Left lung (tissue), 10 donors: ENCODE data around the gene ROM1. TPM values are rescaled to one million over a fixed set of nuclear protein-coding genes. Genes with fewer than 3 reads are reported as not detected.
A peak's percentile ranks its signal among the peaks of the same experiment; 100 is the strongest.
"Not testable (repeated sequence)": the region's sequence is repeated elsewhere in the genome, so short reads cannot be mapped to it uniquely, and the experiment has no call there.

Source experiments
- ATAC-seq: fragments of 200-7000 bp; cut with Tn5 transposase; one replicate; pipeline ENCODE4 v1.9.1; 2020; ENCODE audit warnings: moderate library complexity
- DNase-seq, 4 donors: peaks; one replicate each; pipeline ENCODE4 v3.0.0-alpha.2; 2013 to 2020
- H3K27ac ChIP-seq, 2 donors: fragments of 200-600 bp; sonication (generic) in 1 of 2; one replicate each; pipeline versions ENCODE4 v1.5.0 to v1.8.0; 2020 to 2021
- H3K27me3 ChIP-seq, 2 donors: fragments of 200-600 bp; sonication (generic) in 1 of 2; one replicate each; pipeline versions ENCODE4 v1.5.0 to v1.8.0; 2020 to 2021
- H3K36me3 ChIP-seq, 2 donors: fragments of 200-600 bp; sonication (generic) in 1 of 2; one replicate each; pipeline versions ENCODE4 v1.5.0 to v1.8.0; 2020 to 2021
- H3K4me1 ChIP-seq, 2 donors: fragments of 200-600 bp; one replicate each; pipeline ENCODE4 v1.8.0; 2021
- H3K4me3 ChIP-seq, 2 donors: fragments of 200-600 bp; sonication (generic) in 1 of 2; one replicate each; pipeline versions ENCODE4 v1.5.0 to v1.8.0; 2020 to 2021; ENCODE audit warnings: mild to moderate bottlenecking in 1 of 2
- H3K9me3 ChIP-seq, 2 donors: fragments of 200-600 bp; sonication (generic) in 1 of 2; one replicate each; pipeline versions ENCODE4 v1.5.0 to v1.8.0; 2020 to 2021
- intact Hi-C, 2 donors: fragments of 100-400 bp; cut with DNase I; formaldehyde crosslinking; loops; one replicate each; pipeline versions ENCODE4 v1.11.2 to v1.14.2; 2022
- polyA plus RNA-seq, 6 donors: library from polyadenylated mRNA; unstranded; fragments of 120-200 nt; gene quantifications; one replicate each; pipeline ENCODE4 v1.2.1, GENCODE V29; 2013; ENCODE audit not compliant: insufficient read length in 6 of 6
- total RNA-seq, 2 donors: library from RNA; stranded (reverse); fragmentation: NEBNext Ultra II Directional; extraction: Animal tissue kit (Norgen Biotek cat#: 25700); gene quantifications; one replicate each; pipeline ENCODE4 v1.2.1, GENCODE V29; 2021
- TF ChIP-seq, protein P1 (sequence below), 2 donors: fragments of 200-600 bp; sonication (generic) in 1 of 2; IDR thresholded peaks; one replicate each; pipeline versions ENCODE4 v1.5.0 to v1.8.0; 2021; ENCODE audit warnings: antibody characterized with exemption in 2 of 2
- donor health status: DM: no; HTN: yes; CAD: no.
- donor health status: DM: no; HTN: no; CAD: no.

The ROM1 gene
- total and polyA plus RNA-seq, 8 donors, result 3.4 to 6.5 (median 5.5) TPM

DNA sequence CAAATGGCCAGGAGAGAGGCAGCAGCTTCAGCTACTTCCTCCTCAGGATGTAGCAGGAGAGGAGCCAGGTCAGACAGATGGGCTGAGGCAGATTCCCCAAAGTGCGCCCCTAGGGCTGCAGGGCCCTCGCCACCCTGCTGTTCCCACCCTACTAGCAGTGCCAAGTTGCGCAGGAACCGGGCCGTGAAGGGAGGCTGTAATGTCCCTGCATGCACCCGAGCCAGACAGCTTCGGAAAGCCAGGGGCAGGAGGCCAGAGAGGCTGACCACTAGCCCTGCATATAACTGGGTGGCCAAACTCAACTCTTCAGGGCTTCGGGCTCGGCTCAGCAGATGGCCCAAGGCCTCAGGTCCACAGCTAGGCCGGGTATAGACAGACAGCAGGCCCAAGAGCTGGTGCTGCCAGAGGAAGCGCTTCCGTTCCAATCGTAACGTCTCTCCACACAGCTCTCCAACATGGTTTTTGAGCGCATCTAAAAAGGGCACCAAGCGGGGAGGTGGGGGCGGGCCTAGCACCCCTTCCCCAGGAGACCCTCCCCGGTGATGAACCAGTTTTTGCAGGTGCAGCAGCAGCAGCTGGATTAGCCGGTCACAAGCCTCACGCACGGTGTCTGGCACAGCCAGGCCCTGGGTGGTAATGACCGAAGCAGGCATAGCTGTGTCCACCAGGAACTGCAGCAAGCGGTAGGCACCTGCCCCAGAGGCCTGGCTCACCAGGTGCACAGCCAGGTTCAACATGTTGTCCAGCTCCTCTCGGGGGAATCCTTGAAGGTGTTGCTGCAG, 35.3 kb downstream of the ROM1 start:
- intact Hi-C loops, result no loop called here
- H3K36me3 ChIP-seq, result peaks cover 0 to 35% of the 10 kb centered on the region in 2 donors
- H3K9me3 ChIP-seq, result no peaks in the 10 kb centered on the region
- no peak overlapping the region for H3K4me3 ChIP-seq
- TF ChIP-seq, protein P1, sequence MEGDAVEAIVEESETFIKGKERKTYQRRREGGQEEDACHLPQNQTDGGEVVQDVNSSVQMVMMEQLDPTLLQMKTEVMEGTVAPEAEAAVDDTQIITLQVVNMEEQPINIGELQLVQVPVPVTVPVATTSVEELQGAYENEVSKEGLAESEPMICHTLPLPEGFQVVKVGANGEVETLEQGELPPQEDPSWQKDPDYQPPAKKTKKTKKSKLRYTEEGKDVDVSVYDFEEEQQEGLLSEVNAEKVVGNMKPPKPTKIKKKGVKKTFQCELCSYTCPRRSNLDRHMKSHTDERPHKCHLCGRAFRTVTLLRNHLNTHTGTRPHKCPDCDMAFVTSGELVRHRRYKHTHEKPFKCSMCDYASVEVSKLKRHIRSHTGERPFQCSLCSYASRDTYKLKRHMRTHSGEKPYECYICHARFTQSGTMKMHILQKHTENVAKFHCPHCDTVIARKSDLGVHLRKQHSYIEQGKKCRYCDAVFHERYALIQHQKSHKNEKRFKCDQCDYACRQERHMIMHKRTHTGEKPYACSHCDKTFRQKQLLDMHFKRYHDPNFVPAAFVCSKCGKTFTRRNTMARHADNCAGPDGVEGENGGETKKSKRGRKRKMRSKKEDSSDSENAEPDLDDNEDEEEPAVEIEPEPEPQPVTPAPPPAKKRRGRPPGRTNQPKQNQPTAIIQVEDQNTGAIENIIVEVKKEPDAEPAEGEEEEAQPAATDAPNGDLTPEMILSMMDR (IDR thresholded peaks at IDR 0.05), result no peak
- no peak overlapping the region for H3K27ac ChIP-seq
- DNase-seq, result no peak
- ATAC-seq, result no peak
- no peaks in the 10 kb centered on the region for H3K27me3 ChIP-seq
- H3K4me1 ChIP-seq, result peaks cover 20 to 46% of the 10 kb centered on the region in 2 donors

DNA sequence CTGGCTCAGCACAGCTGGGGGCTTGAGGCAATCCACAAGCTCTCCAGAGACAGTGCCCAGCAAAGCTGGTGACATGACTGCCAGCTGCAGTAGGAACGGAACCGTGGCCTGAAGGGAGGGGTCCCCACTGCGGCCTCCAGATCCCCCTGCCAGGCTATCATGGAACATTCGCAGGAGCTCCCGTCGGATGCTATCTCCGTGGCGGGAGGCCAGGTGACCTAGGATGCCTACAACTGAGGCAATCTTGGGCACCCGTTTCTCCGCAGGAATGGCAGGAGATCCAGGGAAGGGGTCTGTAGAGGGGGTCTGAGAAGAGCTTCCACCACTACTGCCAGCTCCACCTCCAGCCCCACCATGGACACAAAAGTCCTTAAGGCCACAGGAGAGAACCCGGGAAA, 35.9 kb downstream of the ROM1 start:
- H3K27me3 ChIP-seq, result no peaks in the 10 kb centered on the region
- DNase-seq, result no peak

DNA sequence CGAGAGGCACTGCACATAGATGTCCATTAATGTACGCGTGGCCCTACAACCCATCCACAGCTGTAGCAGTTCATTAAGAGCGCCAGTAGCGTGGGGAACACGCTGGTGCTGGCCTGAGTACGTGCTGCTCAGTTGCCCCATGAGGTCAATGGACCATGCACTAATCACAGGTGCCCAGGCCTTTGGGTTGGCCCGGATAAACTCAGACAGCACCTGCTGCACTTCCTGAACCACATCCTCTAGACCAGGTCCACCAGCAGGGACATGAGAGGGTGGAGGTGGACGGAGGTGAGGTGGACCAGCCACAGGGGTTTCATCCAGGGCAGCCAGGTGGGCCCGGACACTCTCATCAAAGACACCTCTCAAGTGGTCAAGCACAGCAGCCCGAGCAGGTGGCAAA, 36.4 kb downstream of the ROM1 start:
- Histone ChIP-seq H3K9me3 (no peaks in the 10 kb centered on the region), H3K36me3 (peaks cover 0 to 33% of the 10 kb centered on the region in 2 donors), H3K27ac (no peak overlapping the region), H3K4me1 (peaks cover 20 to 43% of the 10 kb centered on the region in 2 donors), H3K27me3 (no peaks in the 10 kb centered on the region), H3K4me3 (no peak overlapping the region)
- ATAC-seq (no peak), DNase-seq (no peak)
- TF ChIP-seq, protein P1 (IDR thresholded peaks at IDR 0.05), result no peak
- intact Hi-C loops, result no loop called here

More for the DNA sequence above, 35.9 kb downstream of the ROM1 start:
- intact Hi-C loops, result no loop called here
- ATAC-seq, result no peak
- Histone ChIP-seq H3K4me1 (peaks cover 20 to 46% of the 10 kb centered on the region in 2 donors), H3K9me3 (no peaks in the 10 kb centered on the region), H3K36me3 (peaks cover 0 to 33% of the 10 kb centered on the region in 2 donors), H3K4me3 (no peak overlapping the region), H3K27ac (no peak overlapping the region)
- TF ChIP-seq, protein P1 (IDR thresholded peaks at IDR 0.05), result no peak

DNA sequence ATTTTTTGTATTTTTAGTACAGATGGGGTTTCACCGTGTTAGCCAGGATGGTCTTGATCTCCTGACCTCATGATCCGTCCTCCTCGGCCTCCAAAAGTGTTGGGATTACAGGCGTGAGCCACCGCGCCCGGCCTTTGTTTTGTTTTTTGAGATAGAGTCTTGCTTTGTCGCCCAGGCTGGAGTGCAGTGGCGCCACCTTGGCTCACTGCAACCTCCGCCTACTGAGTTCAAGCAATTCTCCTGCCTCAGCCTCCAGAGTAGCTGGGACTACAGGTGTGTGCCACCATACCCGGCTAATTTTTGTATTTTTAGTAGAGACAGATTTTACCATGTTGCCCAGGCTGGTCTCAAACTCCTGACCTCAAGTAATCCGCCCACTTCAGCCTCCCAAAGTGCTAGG, 37.2 kb downstream of the ROM1 start:
- H3K9me3 ChIP-seq, H3K27ac ChIP-seq, H3K4me3 ChIP-seq, ATAC-seq, intact Hi-C loops, H3K27me3 ChIP-seq: not testable (repeated sequence)
- Histone ChIP-seq H3K36me3 (peaks cover 0 to 33% of the 10 kb centered on the region in 2 donors), H3K4me1 (peaks cover 17 to 35% of the 10 kb centered on the region in 2 donors)
- peak in 1 of 4 donors; percentile 36 for DNase-seq

DNA sequence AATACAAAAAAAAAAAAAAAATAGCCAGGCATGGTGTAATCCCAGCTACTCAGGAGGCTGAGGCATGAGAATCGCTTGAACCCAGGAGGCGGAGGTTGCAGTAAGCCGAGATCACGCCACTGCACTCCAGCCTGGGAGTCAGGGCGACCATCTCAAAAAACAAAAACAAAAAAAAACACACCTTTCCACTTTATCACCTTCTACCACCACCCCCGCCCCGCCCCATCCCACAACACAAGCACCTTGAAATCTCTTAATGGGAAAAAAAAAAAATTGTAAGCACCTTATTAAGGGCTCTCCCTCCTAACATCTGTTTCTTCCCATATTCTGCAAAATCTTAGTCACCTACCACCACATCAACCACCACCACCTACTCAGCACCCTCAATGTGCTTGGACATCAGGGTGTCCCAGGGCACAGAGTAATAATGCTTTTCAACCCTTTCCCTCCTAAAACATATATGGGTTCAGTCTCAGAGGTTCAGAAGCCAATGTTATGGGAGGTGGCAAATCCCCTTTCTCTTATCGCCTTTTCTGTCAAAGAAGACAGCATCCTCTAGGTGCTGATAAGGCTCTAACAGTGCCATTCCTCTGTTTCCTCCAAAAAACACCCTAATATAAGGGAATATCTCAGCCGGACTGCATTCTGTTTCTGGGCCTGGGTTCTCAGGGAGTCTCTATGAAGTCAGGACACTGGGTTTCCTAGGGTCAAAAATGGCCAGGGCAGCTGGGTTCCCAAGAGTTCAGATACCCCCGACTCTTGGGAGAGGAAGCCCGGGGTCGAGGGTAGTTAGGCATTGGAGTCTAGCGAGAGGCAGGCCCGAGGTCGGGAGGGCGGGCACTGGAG, 39.3 kb downstream of the ROM1 start:
- Histone ChIP-seq H3K27ac (peak overlapping the region; percentile 90 to 96), H3K27me3 (no peaks in the 10 kb centered on the region), H3K9me3 (no peaks in the 10 kb centered on the region), H3K36me3 (peaks cover 0 to 32% of the 10 kb centered on the region in 2 donors), H3K4me3 (peak overlapping the region; percentile 80 to 84), H3K4me1 (peaks cover 5 to 20% of the 10 kb centered on the region in 2 donors)
- intact Hi-C loops, result no loop called here
- peak; percentile 14 for ATAC-seq
- no peak for DNase-seq
- TF ChIP-seq, protein P1 (IDR thresholded peaks at IDR 0.05), result no peak
